ENCODE measurements around the gene PSMB8.

PSMB8 gene

GRCh38 chr6:32867554-32868256 is 23.9 kb upstream of the PSMB8 start:
- TF ChIP-seq CTCF (IDR thresholded peaks at IDR 0.05; ENCODE audit: insufficient read depth, low read depth, low read length, missing control alignments), result no peak
- no peak overlapping the region for H3K4me3 ChIP-seq (ENCODE audit: low read length)
- no peak for DNase-seq (ENCODE audit: low read depth)

GRCh38 chr6:32867022-32867477 is 23.2 kb upstream of the PSMB8 start:
- no peak for DNase-seq (ENCODE audit: low read depth)
- no peak for TF ChIP-seq CTCF (IDR thresholded peaks at IDR 0.05; ENCODE audit: insufficient read depth, low read depth, low read length, missing control alignments)
- H3K4me3 ChIP-seq (ENCODE audit: low read length), result no peak overlapping the region

DNA sequence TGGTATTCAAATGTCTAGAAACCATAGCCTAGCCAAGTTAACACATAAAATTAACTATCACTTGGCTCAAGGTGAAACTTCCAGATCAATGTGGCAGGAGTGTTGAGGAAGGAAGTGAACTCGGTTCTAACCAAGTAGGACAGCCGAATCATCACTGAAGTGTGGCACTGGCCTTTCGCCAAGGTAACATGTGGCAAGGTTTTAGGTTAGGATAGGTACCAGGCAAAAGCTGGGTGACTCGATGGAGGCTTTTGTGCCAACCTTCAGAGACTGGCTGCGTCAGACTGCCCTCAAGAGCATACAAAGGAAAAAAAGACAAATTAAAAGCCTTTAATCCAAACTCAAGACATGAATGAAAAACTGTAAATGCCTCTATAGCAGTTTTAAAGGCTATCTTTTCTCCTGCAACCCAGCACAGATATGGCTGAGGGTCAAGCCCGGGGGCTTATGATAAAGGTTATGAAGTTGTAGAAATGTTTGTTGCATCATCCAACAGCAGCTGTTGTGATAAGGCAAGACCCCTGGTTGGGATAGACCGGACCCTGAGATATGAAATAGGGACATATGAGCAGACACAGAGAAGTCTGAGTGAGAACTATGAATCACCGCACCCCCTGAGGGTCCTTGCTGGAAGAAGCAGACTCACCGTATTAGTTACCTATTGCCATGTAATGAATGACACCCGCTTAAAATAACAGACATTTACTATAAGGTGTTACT is 22.0 kb upstream of the PSMB8 start:
- no peak overlapping the region for H3K4me3 ChIP-seq (ENCODE audit: low read length)
- no peak for TF ChIP-seq CTCF (IDR thresholded peaks at IDR 0.05; ENCODE audit: insufficient read depth, low read depth, low read length, missing control alignments)
- no peak for DNase-seq (ENCODE audit: low read depth)

DNA sequence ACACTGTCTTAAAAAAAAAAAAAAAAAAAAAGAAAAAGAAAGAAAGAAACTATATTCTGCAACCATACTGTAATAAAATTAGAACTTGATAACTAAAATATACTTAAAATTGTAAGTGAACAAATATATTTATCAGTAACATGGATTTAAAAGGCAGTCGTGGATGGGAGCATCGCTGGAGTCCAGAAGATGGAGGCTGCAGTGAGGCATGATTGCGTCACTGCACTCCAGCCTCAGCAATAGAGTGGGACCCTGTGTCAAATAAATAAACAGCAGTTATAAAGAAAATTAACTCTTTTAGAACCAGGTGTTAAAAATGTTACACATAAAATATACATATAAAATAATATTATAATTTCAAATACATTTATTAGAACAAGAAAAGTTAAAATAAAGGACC is 18.9 kb upstream of the PSMB8 start:
- no peak overlapping the region for H3K4me3 ChIP-seq (ENCODE audit: low read length)
- no peak for TF ChIP-seq CTCF (IDR thresholded peaks at IDR 0.05; ENCODE audit: insufficient read depth, low read depth, low read length, missing control alignments)
- DNase-seq (ENCODE audit: low read depth), result no peak

DNA sequence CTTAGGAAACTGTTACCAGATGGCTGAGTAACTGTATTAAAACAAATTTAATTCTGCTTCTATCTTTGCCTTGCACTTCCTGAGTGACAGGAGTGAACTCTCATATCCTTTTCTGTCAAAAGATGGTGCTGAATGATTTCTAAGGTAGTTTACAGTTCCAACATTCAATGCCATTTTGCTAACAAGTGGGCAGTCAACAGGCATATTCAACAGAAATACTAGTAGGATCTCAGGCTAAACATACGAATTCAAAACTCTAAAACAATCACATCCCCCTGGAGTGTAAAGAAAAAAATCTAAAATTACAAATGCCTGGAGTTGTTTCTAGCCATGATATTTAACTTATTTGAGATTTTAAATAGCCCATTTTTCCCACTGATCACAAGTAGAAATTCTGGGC is 16.8 kb upstream of the PSMB8 start:
- no peak overlapping the region for H3K4me3 ChIP-seq (ENCODE audit: low read length)
- no peak for TF ChIP-seq CTCF (IDR thresholded peaks at IDR 0.05; ENCODE audit: insufficient read depth, low read depth, low read length, missing control alignments)
- no peak for DNase-seq (ENCODE audit: low read depth)

- no peak for DNase-seq (ENCODE audit: low read depth)
- TF ChIP-seq CTCF (IDR thresholded peaks at IDR 0.05; ENCODE audit: insufficient read depth, low read depth, low read length, missing control alignments), result no peak
- no peak overlapping the region for H3K4me3 ChIP-seq (ENCODE audit: low read length)
Measured at GRCh38 chr6:32858194-32858593, 14.3 kb upstream of the PSMB8 start.

Data from epithelial cell of esophagus (primary cell).